22Rv1 (cell line): Measurements from ENCODE around the gene HPSE2.
"Not testable (repeated sequence)": the region's sequence is repeated elsewhere in the genome, so short reads cannot be mapped to it uniquely, and the experiment has no call there.

Experiments used
- H3K27ac ChIP-seq: fragments of 450-650 bp; 2 replicates; pipeline ENCODE4 v1.5.1; 2017
- CTCF ChIP-seq: fragments of 450-650 bp; IDR thresholded peaks from 2 replicates; pipeline ENCODE4 v1.5.1; 2017; ENCODE audit warnings: mild to moderate bottlenecking
- ZFX ChIP-seq: fragments of 450-650 bp; IDR thresholded peaks from 2 replicates; pipeline ENCODE4 v1.6.1; 2017; ENCODE audit warnings: antibody characterized with exemption, borderline replicate concordance

The HPSE2 gene

DNA sequence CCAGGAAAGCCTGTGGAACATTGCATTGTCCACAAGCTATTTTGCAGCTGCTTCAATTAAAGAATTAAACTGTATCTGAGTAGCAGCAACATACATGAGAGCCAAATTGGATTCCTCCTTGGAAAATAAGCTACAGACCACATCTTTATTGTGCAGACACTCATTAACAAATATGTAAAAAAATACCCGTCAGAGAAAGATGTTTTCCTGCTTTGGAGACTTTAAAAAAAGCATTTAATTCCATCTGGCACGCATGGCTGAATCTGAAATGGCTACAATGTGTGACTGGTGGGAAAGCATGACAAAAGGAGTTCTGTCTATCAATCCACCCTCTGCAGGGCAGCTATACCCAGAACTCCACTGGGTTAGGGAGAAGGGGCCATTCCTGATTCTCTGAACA is 715.8 kb downstream of the HPSE2 start:
- no peak for TF ChIP-seq ZFX
- TF ChIP-seq CTCF, result no peak
- H3K27ac ChIP-seq, result no peak overlapping the region

DNA sequence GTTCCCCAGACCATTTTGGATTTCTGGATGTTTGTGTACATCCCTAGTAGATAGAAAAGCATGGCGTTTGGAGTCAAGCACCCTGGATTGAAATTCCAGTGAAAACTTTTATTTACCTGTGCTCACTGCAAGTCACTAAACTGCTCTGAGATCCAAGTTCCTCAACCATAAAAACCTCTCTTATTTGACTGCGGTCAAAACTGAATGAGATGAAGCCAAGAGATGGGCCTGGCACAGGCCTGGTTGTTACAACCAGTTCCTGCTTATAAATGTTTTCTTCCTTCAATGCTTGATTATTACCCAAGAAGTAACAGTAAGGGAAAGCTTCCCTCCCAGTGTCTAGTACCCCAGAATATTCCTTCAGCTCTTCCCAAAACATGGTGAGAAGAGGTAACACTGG is 718.0 kb downstream of the HPSE2 start:
- TF ChIP-seq CTCF (no peak), ZFX (no peak)
- no peak overlapping the region for H3K27ac ChIP-seq

DNA sequence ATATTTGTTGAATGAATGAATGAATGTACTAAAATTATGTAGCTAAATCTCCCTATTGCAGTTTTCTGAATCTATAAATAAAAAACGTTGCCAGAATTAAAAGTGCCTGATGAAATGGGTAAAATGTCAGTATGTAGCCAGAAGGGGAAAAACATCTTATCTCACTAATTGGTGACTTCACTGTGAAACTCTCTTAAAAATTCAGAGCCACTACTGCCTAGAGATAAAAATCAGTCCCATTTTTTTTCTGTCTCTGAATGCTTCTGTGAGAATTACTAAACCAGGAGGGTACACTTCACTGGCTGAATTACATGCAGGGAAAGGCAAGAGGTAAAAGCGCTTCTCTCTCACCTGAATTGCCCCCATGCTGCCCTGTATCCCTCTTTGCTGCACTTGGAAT is 719.3 kb downstream of the HPSE2 start:
- TF ChIP-seq ZFX (no peak), CTCF (no peak)
- no peak overlapping the region for H3K27ac ChIP-seq

DNA sequence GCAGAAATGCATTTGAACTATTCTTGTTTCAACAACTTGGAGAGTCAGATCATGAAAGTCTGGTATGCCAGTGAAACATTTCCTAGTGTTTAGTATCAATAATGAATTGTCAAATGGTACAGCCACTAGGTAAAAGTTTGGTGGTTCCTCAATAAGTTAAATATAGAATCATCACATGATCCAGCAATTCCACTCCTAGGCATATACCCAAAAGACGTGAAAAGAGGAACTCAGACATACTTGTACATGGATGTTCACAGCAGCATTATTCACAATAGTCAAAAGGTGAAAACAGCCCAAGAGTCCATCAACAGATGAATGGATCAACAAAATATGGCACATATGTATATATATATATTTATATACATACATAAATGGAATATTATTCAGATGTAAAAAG is 721.9 kb downstream of the HPSE2 start:
- TF ChIP-seq ZFX, result no peak
- TF ChIP-seq CTCF, result no peak
- H3K27ac ChIP-seq, result no peak overlapping the region

DNA sequence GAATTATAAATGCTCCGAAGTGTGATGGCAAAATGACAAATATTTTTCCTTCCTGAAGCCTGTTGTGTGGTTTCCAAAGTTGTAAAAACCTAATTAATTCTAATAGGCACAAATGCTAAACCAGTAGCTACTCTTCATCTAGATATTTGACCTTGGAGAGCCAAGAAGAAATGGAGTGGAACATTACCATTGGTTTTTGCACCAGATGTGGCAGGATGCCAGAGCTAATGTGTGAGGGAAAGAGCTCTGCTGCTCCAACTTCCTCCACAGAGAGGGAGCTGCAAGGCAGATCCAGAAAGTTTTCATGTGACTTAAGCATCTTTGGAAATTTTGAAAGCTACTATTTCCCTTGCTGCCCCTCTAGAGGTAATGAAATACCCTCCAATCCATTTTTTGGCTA is 723.8 kb downstream of the HPSE2 start:
- TF ChIP-seq ZFX, result no peak
- no peak for TF ChIP-seq CTCF

DNA sequence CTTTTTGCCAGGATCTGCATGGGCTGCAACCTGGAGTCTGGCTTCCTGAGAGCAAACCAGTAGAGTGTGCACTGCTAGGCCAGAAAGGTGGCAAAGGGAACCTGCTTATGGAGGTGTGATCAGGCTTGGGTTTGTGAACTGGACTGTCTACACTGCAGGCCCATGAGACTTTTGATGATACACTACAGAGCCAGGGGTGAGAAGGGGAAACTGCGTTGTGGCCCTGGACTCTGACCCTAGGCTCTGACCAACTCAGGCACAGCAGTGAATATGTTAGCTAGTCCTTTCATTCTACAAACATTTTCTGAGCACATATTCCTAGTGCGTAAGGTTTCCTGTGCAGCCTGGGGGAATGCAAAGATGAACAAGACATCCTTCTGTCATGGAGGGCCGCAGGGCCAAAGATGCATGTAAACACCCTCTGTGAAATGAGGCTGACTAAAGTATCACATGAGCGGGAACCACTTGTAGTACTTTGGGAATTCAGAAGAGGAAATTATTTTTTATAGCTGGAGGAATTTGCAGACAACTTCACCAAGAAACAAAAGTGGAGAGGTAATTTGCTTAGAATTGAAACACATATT is 725.1 kb downstream of the HPSE2 start:
- H3K27ac ChIP-seq, result no peak overlapping the region
- TF ChIP-seq CTCF (no peak), ZFX (no peak)

More for the DNA sequence above, 723.8 kb downstream of the HPSE2 start:
- no peak overlapping the region for H3K27ac ChIP-seq

DNA sequence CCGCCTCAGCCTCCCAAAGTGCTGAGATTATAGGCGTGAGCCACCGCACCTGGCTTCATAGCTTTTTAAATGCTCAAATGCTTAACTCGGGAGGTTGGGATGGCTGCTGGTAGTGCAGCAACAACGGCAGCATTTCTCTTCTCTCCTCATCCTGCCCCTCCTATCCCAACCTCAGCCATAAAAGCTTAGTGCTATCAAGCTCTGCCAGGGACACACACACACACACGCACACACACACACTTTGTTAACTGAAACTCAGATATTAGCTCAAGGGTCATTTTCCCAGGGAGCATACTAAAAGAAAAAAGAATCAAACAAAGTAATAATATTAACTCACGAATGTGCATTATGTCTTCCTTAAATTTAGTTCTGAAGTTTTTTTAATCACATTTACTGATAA is 725.9 kb downstream of the HPSE2 start:
- TF ChIP-seq CTCF (no peak), ZFX (no peak)
- H3K27ac ChIP-seq, result no peak overlapping the region

DNA sequence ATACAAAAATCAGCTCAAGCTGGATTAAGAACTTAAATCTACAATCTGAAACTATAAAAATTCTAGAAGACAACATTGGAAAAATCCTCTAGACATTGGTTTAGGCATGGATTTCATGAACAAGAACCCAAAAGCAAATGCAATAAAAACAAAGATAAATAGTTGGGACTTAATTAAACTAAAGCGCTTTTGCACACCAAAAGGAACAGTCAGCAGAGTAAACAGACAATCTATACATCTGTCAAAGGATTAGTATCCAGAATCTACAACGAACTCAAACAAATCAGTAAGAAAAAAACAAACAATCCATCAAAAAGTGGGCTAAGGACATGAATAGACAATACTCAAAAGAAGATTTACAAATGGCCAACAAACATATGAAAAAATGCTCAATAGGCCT is 733.1 kb downstream of the HPSE2 start:
- not testable (repeated sequence) for H3K27ac ChIP-seq
